Stimulated activated CD8-positive, alpha-beta memory T cell treated with anti-CD3 and anti-CD28 coated beads, Interleukin-2, amount 100 ng/mL, for 1 hour (primary cell): ENCODE results near the gene NRARP.
A peak's percentile ranks its signal among the peaks of the same experiment; 100 is the strongest.
"Not testable (repeated sequence)": the region's sequence is repeated elsewhere in the genome, so short reads cannot be mapped to it uniquely, and the experiment has no call there.

Experiments
- DNase-seq, 2 donors: peaks; one replicate each; pipeline ENCODE4 v3.0.0-alpha.2; 2020; ENCODE audit warnings: low read depth in 2 of 2

The NRARP gene

DNA sequence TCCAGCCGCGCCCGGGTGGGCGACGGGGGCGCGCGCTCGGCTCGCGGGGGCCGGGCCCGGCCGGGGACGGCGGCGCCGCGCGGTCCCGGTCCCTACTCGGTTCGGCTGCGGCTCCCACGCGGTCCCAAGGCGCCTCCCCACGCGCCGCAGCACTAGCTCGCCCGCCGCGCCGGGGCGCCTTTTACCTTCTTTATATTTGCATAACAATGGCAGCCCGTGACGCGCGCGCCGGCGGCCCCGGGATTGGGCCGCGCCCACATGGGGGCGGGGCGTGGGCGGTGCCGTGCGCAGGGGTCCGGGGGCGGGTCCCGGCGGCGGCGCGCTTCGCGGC is at the start of gene NRARP:
TSS of gene NRARP (minus strand) at position 154 of the 331 bp plus-strand sequence. CDS start 343 bp downstream, outside the sequence.
- peak; percentile 81 to 84 for DNase-seq

- DNase-seq = no peak
Observed at GRCh38 chr9:137350696-137351584, 48.9 kb upstream of the NRARP start.

DNA sequence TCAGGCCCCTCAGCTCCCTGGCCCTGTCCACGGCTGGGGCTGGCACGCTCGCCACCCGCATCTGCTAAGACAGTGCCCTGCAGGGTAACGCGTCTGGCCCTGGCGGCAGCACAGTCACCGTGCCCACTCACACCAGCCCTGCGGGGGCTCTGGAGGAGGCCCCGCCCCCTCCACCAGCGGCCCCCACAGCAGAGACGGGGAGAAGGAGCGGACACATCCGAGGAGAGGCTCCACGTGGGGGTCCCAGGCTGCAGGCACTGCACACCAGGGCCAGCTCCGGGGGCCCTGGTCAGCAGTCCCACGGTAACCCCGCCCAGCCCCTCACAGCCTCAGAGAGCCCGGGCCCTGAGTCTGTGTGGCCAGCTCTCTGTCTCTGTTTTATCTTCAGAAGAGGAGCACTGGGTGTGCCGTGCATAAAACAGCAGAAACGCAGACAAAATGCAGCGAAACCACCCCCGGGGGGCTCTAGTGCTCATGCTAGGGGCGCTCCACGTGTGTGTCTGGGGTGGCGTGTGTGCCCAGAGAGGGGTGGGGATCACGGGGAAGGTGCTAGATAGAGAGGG is 47.5 kb upstream of the NRARP start:
- no peak for DNase-seq

DNA sequence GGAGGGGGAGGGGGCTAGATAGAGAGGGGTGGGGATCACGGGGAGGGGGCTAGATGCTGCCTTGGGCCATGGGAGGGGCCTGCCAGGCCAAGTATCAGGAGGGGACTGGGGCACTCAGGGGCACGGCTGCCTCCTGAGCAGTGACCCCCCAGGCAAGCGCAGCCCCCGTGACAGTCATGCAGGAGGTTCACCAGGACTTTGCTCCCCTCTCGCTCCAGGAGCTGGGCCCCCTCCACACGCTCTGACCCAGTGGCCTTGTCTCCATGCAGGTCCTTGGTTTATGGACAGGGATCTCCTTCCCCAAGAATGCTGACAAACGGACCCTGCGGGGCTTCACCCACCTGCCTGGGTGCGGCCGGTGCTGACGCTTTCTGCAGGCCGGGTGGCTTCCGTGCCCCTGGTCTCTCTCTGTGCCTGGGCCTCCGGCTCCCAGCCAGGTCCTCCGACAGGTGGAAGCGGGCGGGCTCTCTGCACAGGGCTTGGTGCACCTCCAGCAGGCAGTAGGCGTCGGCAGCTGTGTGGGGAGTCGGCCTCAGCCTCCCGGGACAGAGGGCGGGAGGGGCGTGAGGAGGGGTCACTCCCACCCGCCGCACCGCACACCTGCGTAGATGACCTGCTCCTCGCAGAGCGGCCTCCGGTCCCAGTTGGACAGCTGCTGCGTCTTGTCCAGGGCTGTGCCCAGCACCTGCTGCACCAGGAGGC is 46.8 kb upstream of the NRARP start:
- DNase-seq = no peak

- DNase-seq = no peak
Observed at GRCh38 chr9:137347928-137348327, 45.9 kb upstream of the NRARP start.

DNA sequence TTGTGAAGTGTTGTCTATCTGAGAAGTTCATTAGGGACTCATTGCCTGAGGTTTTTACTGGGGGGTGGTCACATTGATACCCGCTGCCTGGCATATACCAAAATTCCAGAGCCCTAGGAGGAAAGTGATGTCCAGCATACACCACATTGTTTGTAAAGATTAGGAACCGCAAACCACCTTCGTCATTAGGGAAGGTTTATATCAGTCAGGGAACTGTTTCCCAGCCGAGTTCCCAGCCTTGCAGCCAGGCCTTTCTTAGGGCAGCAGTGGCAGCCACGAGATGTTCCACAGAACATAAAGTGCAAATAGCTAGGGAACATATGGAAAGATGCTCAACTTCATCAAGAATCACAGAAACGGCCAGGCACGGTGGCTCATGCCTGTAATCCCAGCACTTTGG is 40.4 kb upstream of the NRARP start:
- no peak for DNase-seq

GRCh38 chr9:137341227-137341626 is 39.2 kb upstream of the NRARP start:
- DNase-seq = no peak

GRCh38 chr9:137339908-137340462 is 37.9 kb upstream of the NRARP start:
- DNase-seq = not testable (repeated sequence)

GRCh38 chr9:137339045-137339907 is 37.2 kb upstream of the NRARP start:
- DNase-seq = no peak

- DNase-seq = no peak
Observed at GRCh38 chr9:137336735-137337134, 34.7 kb upstream of the NRARP start.

DNA sequence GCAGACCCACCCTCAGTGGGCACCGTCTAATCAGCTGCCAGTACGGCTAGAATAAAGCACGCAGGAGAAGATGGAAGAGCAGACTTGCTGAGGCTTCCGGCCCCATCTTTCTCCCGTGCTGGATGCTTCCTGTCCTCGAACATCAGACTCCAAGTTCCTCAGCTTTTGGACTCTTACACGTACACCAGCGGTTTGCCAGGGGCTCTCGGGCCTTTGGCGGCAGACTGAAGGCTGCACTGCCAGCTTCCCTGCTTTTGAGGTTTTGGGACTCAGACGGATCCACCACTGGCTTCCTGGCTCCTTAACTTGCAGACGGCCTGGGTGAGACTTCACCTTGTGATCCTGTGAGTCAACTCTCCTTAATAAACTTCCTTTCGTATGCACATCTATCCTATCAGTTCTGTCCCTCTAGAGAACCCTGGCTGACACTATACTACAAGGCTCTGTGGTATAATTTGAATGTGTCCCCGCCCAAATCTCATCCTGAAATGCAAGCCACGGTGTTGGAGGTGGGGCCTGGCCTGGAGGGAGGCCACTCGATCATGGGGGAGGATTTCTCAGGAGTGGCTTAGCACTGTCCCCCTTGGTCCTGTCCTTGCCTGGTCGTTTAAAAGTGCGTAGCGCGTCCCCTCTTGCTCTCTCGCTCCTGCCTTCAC is 31.1 kb upstream of the NRARP start:
- no peak for DNase-seq

DNA sequence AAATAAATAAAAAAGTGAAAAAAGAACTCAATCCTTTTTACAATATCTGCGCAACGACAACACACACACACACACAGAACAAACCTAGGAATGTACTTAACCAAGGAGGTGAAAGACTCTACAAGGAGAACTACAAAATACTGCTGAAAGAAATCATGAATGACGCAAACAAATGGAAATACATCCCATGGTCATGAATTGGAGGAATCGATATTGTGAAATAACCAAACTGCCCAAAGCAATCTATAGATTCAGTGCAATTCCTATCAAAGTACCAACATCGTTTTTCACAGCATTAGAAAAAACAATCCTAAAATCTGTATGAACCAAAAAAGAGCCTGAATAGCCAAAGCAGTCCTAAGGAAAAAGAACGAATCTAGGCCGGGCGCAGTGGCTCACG is 29.9 kb upstream of the NRARP start:
- no peak for DNase-seq

GRCh38 chr9:137330689-137331088 is 28.6 kb upstream of the NRARP start:
- no peak for DNase-seq

DNA sequence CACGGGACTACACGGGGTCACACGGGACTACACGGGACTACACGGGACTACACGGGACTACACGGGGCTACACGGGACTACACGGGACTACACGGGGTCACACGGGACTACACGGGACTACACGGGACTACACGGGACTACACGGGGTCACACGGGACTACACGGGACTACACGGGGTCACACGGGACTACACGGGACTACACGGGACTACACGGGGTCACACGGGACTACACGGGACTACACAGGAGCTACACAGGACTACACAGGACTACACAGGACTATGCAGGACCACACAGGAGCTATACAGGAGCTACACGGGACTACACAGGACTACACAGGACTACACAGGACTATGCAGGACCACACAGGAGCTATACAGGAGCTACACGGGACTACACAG is 27.5 kb upstream of the NRARP start:
- DNase-seq = not testable (repeated sequence)

DNA sequence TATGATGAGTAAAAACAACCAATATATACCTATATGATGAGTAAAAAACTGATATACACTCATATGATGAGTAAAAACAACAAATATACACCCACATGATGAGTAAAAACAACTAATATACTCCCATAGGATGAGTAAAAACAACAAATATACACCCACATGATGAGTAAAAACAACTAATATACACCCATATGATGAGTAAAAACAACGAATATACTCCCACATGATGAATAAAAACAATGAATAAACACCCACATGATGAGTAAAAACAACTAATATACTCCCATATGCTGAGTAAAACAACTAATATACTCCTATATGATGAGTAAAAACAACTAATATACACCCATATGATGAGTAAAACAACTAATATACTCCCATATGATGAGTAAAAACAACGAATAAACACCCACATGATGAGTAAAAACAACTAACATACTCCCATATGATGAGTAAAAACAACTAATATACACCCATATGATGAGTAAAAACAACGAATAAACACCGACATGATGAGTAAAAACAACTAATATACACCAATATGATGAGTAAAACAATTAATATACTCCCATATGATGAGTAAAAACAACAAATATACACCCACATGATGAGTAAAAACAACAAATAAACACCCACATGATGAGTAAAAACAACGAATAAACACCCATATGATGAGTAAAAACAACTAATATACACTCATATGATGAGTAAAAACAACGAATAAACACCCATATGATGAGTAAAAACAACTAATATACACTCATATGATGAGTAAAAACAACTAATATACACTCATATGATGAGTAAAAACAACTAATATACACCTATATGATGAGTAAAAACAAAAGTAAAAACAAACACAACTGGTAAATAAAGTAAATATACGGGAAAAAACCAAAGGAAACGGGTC is 25.8 kb upstream of the NRARP start:
- DNase-seq = not testable (repeated sequence)

- no peak for DNase-seq
Observed at GRCh38 chr9:137326445-137327065, 24.5 kb upstream of the NRARP start.

DNA sequence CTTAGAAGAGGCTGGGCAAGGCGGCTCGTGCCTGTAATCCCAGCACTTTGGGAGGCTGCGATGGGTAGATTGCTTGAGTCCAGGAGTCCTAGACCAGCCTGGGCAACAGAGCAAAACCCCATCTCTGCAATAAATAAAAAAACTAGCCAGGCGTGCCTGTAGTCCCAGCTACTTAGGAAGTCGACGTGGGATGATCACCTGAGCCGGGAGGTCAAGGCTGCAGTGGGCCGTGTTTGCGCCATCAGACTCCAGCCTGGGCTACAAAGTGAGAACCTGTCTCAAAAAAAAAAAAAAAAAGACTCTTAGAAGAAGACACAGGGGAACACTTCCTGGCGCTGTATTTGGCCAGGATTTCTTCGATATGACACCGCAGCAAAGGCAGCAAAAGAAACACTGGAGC is 23.7 kb upstream of the NRARP start:
- no peak for DNase-seq

- DNase-seq = no peak
Observed at GRCh38 chr9:137325124-137325523, 23.1 kb upstream of the NRARP start.

DNA sequence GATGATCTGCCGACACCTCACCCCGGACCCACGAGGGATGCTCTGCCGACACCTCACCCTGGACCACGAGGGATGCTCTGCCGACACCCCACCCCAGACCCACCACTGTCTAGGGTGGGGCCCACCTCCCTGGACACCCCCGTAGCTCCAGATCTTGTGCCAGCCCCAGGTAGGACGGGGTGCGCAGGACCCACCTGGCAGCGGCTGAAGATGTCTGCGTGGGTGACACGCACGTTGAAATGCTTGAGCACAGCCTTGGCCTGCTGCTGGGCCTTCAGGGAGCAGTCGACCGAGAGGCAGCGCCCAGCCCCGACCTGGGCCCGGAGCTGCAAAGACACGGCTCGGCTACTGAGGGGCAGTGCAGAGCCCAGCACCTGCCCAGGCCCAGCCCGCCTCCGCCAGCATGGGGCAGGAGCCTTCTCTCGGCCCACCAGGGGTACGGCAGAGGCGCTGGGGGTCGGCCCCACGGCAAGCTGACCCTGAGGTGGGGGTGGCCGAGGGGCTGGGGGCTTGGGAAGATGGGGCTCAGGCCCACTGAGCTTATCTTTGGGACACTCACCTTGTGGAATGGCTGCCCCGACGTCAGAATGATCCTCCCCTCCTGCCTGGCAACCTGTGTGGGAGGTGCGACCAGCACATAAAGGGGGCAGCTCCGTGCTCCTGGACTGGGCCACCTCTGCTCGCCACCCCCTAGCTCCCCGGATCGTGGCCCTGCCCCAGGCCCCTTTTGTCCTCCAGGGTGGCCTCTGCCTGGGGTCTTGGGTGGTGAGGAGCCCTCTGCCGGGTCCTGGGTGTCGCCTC is 21.7 kb upstream of the NRARP start:
- no peak for DNase-seq
